Kidney tubule cell (primary cell): Measurements from ENCODE around the gene KCTD19.

Source experiments
- DNase-seq: peaks from one replicate; pipeline ENCODE4 v3.0.0-alpha.2; 2018; ENCODE audit warnings: low spot score

Gene KCTD19

DNA sequence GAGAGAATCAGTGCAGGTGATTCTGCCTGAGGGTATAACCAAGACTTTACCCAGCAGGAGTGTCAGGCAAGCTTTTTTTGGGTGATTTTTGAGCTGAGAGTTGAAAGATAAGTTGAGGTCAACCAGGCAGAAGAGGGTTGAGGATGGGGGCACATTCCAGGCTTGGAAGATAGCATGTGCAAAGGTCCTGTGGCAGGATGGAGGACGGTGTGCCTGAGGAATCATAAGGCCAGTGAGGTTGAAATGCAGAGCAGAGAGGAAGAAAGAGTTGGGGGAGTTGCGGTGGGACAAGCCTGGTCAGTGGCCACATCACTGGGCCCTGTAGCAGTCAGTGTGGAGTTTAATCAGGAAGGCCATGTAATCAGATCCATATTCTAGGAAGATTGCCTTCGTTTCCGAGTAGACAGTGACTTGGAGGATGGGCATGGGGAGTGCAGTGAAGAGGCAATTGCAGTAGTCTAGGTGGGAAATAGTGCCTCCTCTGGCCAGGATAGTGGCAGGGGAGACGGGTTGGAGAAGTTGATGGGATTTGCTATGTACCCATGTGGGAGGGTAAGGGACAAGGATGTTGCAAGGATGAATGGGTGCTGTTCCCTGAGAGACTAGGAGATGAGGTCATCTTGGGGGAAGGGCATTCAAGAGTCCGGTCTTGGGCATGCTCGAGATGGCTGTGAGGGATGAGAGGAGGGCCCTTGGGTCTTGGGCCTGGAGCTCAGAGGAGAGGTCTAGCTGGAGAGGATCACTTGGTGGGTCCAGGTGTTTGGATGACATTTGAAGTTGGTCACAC is 43.3 kb downstream of the KCTD19 start:
- DNase-seq = peak; percentile 69

- no peak for DNase-seq
These were observed 44.1 kb downstream of the KCTD19 start for GRCh38 chr16:67282447-67282805.

DNA sequence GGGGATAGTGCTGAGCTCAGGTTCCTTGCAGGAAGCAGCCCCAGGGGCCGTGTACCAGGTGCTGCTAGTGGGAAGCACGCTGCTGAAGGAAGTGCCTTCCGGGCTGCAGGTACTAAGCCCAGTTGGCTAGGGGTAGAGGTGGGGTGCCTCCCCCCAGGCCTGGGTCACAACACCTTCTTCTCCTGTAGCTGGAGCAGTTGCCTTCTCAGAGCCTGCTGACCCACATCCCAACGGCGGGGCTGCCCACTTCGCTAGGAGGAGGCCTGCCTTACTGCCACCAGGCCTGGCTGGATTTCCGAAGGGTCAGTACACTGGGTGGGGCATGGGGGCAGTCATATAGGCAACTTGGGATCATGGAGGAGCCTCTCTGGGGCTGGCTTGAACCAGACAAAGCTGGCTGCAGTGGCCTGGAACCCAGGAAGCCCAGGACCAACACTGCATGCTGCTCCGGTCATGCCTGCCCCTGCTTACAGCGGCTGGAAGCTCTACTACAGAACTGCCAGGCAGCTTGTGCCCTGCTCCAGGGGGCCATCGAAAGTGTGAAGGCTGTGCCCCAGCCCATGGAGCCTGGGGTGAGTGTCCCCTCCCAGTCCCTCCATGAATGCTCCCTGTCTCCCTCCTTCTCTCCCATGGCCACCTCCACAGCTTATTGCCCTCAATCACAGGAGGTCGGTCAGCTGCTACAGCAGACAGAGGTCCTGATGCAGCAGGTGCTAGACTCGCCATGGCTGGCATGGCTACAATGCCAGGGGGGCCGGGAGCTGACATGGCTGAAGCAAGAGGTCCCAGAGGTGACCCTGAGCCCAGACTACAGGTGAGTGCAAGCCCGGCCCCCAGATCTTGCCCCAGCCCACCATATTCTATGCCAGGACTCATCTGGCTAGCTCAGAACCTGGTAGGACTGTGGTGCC is 44.8 kb downstream of the KCTD19 start:
- no peak for DNase-seq

- DNase-seq = no peak
These were observed 46.2 kb downstream of the KCTD19 start for GRCh38 chr16:67280090-67281015.

DNA sequence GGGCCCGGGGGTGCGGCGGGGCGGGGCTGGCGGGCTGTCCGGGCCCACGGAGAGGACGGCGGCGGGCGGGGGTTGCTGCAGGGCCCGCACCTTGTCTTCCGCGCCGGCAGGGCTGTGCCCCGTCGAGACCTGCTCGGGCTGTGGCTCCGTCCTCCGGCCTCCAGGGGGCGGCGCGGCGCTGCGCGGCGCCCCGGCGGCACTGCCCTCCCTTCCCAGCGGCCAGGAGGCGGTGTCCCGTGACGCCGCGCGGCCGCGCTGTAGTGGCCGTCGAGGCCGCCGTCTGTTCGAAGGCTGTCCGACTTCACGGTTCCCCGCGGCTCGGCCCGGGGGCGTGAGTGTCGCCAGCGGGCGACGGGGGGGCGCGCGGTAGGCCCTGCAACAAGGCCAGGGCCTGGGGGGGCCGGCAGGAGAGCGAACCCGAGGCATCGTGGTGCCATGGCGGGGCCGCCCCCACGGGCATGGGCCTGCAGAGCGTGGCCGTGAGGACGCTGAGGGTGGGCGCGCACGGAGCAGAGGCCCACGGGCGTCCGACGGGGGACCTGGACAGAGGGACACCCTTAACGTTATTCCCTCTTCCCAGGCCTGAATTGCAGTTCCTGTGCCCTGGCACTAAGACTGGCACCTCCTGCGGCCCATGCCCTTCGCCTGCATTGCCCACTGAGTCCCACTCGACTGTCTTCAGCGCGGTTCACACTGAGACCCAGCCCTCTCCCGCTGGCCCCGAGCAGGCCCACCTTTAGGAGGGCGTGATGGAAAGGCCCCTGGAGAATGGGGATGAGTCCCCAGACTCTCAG is 47.0 kb downstream of the KCTD19 start, which contains the start of gene PLEKHG4:
PLEKHG4 (plus strand) TSS at position 237 of the 794 bp plus-strand sequence; CDS start at position 750, 513 bp downstream.
- peak; percentile 76 for DNase-seq

GRCh38 chr16:67278773-67279295 is 47.7 kb downstream of the KCTD19 start:
- DNase-seq = peak; percentile 16

- peak; percentile 81 for DNase-seq
These were observed 48.4 kb downstream of the KCTD19 start for GRCh38 chr16:67277999-67278772.

DNA sequence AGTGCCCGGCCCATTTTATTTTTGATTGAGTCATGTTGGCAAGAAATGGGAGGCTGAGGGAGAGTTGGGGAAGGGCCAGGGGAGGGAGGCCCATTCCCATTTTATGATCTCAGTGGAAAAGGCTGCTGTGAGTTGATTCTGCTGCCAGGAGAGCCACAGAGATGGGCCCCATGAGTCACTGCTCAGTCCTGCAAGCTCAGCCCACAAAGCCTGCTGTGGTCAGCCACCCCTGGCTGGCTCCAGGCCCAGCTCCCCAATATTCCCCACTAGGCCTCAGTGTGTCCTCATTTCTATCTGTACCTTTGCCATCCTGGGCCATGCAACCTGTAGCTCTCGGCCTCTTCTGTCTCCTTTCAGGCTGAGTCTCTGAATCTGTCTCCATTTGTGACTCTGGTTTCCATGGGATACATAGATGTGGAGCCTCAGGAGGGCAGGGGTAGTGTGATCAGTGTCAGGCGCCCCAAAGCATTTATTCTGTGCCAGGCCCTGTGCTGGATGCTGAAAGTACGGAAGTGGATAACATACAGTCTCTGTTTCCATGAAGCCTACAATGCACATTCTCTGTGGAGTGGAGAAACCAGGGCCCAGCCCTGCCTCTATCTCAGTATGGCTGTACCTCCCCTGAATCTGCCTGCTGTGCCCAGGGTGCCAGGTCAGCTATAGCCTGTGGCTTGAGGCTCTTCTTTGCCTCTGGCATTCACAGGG is 49.1 kb downstream of the KCTD19 start:
- DNase-seq = peak; percentile 99

DNA sequence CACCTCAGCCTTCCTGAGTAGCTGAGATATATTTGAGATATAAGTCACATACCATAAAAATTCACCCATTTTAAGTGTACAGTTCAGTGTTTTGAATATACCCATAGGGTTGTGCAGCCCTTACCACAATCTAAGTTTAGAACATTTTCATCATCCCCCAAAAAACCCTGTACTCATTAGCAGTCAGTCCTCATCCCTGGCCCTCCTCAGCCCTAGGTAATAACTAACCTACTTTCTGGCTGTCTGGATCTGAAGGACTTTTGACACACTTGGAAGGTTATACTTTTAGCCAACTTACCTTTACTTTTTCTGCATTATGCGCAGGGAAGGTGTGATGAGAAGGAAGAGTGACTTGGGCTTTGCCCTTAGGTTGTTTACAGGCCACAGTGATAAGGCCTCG is 51.2 kb downstream of the KCTD19 start:
- no peak for DNase-seq

- no peak for DNase-seq
These were observed 55.1 kb downstream of the KCTD19 start for GRCh38 chr16:67271446-67271845.

DNA sequence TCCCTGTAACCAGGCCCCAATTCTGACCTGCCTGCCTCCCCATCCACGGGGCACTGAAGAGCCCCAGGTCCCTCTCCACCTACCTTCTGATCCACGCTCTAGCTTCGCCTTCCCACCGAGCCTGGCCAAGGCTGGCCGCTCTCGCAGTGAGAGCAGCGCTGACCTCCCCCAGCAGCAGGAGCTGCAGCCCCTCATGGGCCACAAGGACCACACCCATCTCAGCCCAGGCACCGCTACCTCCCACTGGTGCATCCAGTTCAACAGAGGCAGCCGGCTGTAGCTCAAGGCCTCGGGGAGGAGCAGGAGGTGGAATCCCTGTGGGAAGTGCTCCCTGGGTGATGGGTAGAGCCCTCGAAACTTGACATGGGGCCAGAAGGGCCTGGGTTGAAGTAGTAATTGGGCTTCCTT is 55.6 kb downstream of the KCTD19 start:
- DNase-seq = no peak

- DNase-seq = peak; percentile 56
These were observed 56.8 kb downstream of the KCTD19 start for GRCh38 chr16:67269766-67270165.

GRCh38 chr16:67268136-67268579 is 58.4 kb downstream of the KCTD19 start:
- peak; percentile 92 for DNase-seq

- no peak for DNase-seq
These were observed 60.7 kb downstream of the KCTD19 start for GRCh38 chr16:67265834-67266233.

- DNase-seq = no peak
These were observed 61.7 kb downstream of the KCTD19 start for GRCh38 chr16:67264866-67265265.

- no peak for DNase-seq
These were observed 62.3 kb downstream of the KCTD19 start for GRCh38 chr16:67264277-67264676.

DNA sequence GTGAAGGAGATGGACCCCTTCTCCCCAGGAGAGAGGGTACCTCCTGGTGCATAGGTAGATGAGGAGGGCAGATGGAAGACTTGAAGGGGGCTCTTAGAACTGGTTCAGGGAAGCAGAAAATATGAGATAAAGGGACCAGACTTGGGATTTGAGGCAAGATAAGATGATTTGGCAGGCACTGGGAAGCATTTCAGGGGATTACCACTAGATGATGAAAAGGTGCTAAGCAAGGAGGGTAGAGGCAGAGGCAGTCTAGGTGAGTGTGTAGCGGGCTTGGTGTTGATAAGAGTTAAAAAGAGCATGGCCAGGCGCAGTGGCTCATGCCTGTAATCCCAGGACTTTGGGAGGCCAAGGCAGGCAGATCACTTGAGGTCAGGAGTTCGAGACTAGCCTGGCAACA is 63.3 kb downstream of the KCTD19 start:
- no peak for DNase-seq

- peak; percentile 67 for DNase-seq
These were observed 66.0 kb downstream of the KCTD19 start for GRCh38 chr16:67260426-67261063.

GRCh38 chr16:67259705-67260104 is 66.8 kb downstream of the KCTD19 start:
- DNase-seq = no peak
